ENCODE measurements around the gene MBLAC1. TPM values are rescaled to one million over a fixed set of nuclear protein-coding genes. Genes with fewer than 3 reads are reported as not detected.

MBLAC1 gene
- total RNA-seq, 4 donors from 2014 or later: 3.0 to 12.5 (median 6.1) TPM

DNA sequence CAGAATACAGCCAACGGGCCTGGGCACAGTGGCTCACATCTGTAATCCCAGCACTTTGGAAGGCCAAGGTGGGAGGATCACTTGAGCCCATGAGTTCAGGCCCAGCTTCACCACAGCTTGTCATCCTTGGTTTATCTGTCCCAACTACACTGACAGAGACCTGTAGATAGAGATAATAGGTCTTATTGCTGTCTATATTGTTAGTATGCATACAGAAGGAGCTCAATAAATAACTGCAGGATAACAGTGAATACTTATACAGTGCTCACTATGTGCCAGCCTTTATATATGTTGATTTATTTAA is 6.1 kb upstream of the MBLAC1 start:
- DNase-seq: no peak
- H3K27ac ChIP-seq: peak overlapping the region in 1 of 3 donors; percentile 96
- TF ChIP-seq, protein P1, sequence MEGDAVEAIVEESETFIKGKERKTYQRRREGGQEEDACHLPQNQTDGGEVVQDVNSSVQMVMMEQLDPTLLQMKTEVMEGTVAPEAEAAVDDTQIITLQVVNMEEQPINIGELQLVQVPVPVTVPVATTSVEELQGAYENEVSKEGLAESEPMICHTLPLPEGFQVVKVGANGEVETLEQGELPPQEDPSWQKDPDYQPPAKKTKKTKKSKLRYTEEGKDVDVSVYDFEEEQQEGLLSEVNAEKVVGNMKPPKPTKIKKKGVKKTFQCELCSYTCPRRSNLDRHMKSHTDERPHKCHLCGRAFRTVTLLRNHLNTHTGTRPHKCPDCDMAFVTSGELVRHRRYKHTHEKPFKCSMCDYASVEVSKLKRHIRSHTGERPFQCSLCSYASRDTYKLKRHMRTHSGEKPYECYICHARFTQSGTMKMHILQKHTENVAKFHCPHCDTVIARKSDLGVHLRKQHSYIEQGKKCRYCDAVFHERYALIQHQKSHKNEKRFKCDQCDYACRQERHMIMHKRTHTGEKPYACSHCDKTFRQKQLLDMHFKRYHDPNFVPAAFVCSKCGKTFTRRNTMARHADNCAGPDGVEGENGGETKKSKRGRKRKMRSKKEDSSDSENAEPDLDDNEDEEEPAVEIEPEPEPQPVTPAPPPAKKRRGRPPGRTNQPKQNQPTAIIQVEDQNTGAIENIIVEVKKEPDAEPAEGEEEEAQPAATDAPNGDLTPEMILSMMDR (IDR thresholded peaks at IDR 0.05): no peak
- TF ChIP-seq POLR2A (IDR thresholded peaks at IDR 0.05): no peak
- no peaks in the 10 kb centered on the region for H3K27me3 ChIP-seq
- H3K9me3 ChIP-seq: no peaks in the 10 kb centered on the region
- intact Hi-C loops (cut with DNase I): no loop called here
- peaks cover 7 to 19% of the 10 kb centered on the region in 2 donors for H3K4me1 ChIP-seq
- H3K36me3 ChIP-seq: no peaks in the 10 kb centered on the region
- no peak overlapping the region for H3K4me3 ChIP-seq (replicated peaks in 1 of 3)
- 31 to 53% methylated on average over 1 of the region's 1 CpG for WGBS, 2 donors

DNA sequence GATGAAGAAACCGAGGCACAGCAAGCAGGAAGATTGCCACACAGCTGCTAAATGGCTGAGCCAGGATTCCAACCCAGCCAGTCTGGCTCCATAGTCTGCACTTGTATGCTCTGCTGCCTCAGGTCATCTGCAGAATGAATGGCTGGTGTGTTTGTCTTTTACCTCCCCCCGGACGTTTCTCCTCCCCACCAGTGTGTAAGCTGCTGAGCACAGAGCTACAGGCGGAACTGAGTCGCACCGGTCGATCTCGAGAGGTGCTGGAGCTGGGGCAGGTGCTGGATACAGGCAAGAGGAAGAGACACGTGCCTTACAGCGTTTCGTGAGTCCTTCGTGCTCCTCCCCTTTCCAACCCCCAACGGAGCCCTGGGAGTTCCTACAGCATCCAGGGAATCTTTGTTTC is 4.7 kb upstream of the MBLAC1 start:
- H3K36me3 ChIP-seq: no peaks in the 10 kb centered on the region
- no peak overlapping the region for H3K4me3 ChIP-seq (replicated peaks in 1 of 3)
- H3K9me3 ChIP-seq: no peaks in the 10 kb centered on the region
- H3K27ac ChIP-seq: no peak overlapping the region
- H3K4me1 ChIP-seq: peaks cover 13 to 24% of the 10 kb centered on the region in 2 donors
- no peaks in the 10 kb centered on the region for H3K27me3 ChIP-seq
- intact Hi-C loops (cut with DNase I): no loop called here
- TF ChIP-seq POLR2A (IDR thresholded peaks at IDR 0.05): no peak
- TF ChIP-seq, protein P1 (IDR thresholded peaks at IDR 0.05): no peak
- WGBS, 2 donors: 61 to 64% methylated on average over 13 of the region's 13 CpGs
- DNase-seq: peak; percentile 19 to 20

DNA sequence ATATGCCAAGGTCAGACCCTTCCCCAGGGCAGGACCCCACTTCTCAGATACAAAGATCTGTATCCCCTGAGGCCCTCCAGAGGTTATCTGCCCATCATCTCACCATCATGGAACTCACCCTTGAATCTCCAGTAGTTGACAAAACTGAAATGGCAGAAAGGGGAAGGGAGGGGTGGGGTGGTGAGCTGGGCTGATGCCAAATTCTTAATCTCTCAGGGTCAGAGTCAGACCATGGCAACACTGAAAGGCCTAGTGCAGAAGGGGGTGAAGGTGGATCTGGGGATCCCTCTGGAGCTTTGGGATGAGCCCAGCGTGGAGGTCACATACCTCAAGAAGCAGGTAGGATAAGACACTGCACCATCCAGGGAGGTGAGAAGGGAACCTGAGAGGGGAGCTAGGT is 4.2 kb upstream of the MBLAC1 start:
- 100% methylated on average over 1 of the region's 1 CpG for WGBS, 2 donors
- no peak for TF ChIP-seq POLR2A (IDR thresholded peaks at IDR 0.05)
- TF ChIP-seq, protein P1 (IDR thresholded peaks at IDR 0.05): no peak
- no peaks in the 10 kb centered on the region for H3K27me3 ChIP-seq
- no peaks in the 10 kb centered on the region for H3K36me3 ChIP-seq
- no peak for DNase-seq
- no peak overlapping the region for H3K4me3 ChIP-seq (replicated peaks in 1 of 3)
- peaks cover 13 to 24% of the 10 kb centered on the region in 2 donors for H3K4me1 ChIP-seq
- no peak overlapping the region for H3K27ac ChIP-seq
- intact Hi-C loops (cut with DNase I): no loop called here
- H3K9me3 ChIP-seq: no peaks in the 10 kb centered on the region

DNA sequence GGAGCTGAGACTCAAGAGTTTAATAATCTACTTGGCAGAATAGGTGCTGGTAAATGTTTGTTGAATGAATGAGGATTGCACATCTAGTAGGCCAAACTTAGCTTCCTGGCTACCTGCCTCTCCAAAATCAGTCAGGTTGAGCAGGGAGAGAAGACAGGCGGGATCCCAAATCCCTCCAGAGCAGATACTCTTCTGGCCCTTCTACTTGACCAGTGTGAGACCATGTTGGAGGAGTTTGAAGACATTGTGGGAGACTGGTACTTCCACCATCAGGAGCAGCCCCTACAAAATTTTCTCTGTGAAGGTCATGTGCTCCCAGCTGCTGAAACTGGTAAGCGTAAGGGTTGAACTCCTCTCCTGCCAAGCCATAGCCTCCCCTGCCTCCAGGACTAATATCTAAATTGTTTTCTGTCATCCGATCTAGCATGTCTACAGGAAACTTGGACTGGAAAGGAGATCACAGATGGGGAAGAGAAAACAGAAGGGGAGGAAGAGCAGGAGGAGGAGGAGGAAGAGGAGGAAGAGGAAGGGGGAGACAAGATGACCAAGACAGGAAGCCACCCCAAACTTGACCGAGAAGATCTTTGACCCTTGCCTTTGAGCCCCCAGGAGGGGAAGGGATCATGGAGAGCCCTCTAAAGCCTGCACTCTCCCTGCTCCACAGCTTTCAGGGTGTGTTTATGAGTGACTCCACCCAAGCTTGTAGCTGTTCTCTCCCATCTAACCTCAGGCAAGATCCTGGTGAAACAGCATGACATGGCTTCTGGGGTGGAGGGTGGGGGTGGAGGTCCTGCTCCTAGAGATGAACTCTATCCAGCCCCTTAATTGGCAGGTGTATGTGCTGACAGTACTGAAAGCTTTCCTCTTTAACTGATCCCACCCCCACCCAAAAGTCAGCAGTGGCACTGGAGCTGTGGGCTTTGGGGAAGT is 2.2 kb upstream of the MBLAC1 start:
- no peaks in the 10 kb centered on the region for H3K9me3 ChIP-seq
- peaks cover 13 to 26% of the 10 kb centered on the region in 2 donors for H3K4me1 ChIP-seq
- no peaks in the 10 kb centered on the region for H3K36me3 ChIP-seq
- 81 to 84% methylated on average over 4 of the region's 4 CpGs for WGBS, 2 donors
- no peaks in the 10 kb centered on the region for H3K27me3 ChIP-seq
- TF ChIP-seq, protein P1 (IDR thresholded peaks at IDR 0.05): no peak
- no peak for TF ChIP-seq POLR2A (IDR thresholded peaks at IDR 0.05)
- intact Hi-C loops (cut with DNase I): loop anchor here (5.0 kb wide), 1 partner anchor 32 kb away; no protein-coding TSS in a partner anchor
- no peak overlapping the region for H3K4me3 ChIP-seq (replicated peaks in 1 of 3)
- no peak for DNase-seq
- no peak overlapping the region for H3K27ac ChIP-seq
